Transverse colon (tissue), 4 donors: ENCODE data around the gene UVRAG. TPM values are rescaled to one million over a fixed set of nuclear protein-coding genes. Genes with fewer than 3 reads are reported as not detected.
A peak's percentile ranks its signal among the peaks of the same experiment; 100 is the strongest.

ENCODE experiments used
- DNase-seq: peaks from one replicate; pipeline ENCODE4 v3.0.0-alpha.2; 2019
- H3K27ac ChIP-seq, 4 donors: fragments of 200-600 bp; sonication (generic); 2 replicates each; pipeline ENCODE4 v1.5.1; 2016 to 2018; ENCODE audit warnings: inconsistent platforms in 4 of 4
- H3K27me3 ChIP-seq: fragments of 200-600 bp; sonication (generic); 2 replicates; pipeline ENCODE4 v1.5.1; 2017; ENCODE audit warnings: inconsistent platforms
- H3K36me3 ChIP-seq, 4 donors: fragments of 200-600 bp; sonication (generic); 2 replicates each; pipeline ENCODE4 v1.5.1; 2017 to 2019; ENCODE audit warnings: inconsistent platforms in 4 of 4
- H3K4me1 ChIP-seq, 4 donors: fragments of 200-600 bp; sonication (generic); 2 replicates each; pipeline ENCODE4 v1.5.1; 2017 to 2020; ENCODE audit warnings: inconsistent platforms in 4 of 4
- H3K4me3 ChIP-seq, 4 donors: fragments of 200-600 bp; sonication (generic); 1 replicate in 1 of 4; 2 replicates in 3 of 4; pipeline versions ENCODE4 v1.5.1 to v1.6.1; 2017 to 2019; ENCODE audit warnings: inconsistent platforms in 4 of 4
- H3K9me3 ChIP-seq, 2 donors: fragments of 200-600 bp; sonication (generic); 2 replicates each; pipeline ENCODE4 v1.5.1; 2017 to 2019; ENCODE audit warnings: inconsistent platforms in 2 of 2
- EP300 ChIP-seq: sonication (generic); formaldehyde crosslinking; IDR thresholded peaks from one replicate; pipeline ENCODE4 v1.6.1; 2017; ENCODE audit warnings: antibody characterized with exemption, low read depth
- POLR2A ChIP-seq: fragments of 450-650 bp; IDR thresholded peaks from one replicate; pipeline ENCODE4 v1.6.1; 2016; ENCODE audit warnings: antibody characterized with exemption, mild to moderate bottlenecking, moderate library complexity
- POLR2AphosphoS5 ChIP-seq, 3 donors: sonication (generic); formaldehyde crosslinking; IDR thresholded peaks; one replicate each; pipeline ENCODE4 v1.6.1; 2016; ENCODE audit warnings: antibody characterized with exemption in 3 of 3
- WGBS, 2 donors: methylation state at CpG; one replicate each; pipeline ENCODE4 v1.1.5; 2018; ENCODE audit warnings: low coverage in 1 of 2; 5-methylcytosine and 5-hydroxymethylcytosine counted together
- in situ Hi-C, 4 donors: fragments of 200-750 bp; cut with MboI; loops; one replicate each; pipeline versions ENCODE4 v1.15.0 to v1.15.1; 2017; ENCODE audit warnings: low sequenced_read_pairs in 3 of 4, low pct_ligation_motif_present in 1 of 4, low pct_unique_long_range_greater_than_20kb in 1 of 4
- intact Hi-C: fragments of 100-400 bp; cut with DNase I; formaldehyde crosslinking; loops from one replicate; pipeline ENCODE4 v1.15.1; 2023; ENCODE audit warnings: low total_unique reads
- total RNA-seq, 4 donors: library from RNA; depleted of rRNA; stranded (reverse); fragments of >200 nt; gene quantifications; one replicate each; pipeline ENCODE4 v1.1.0, GENCODE V29; 2016
- TF ChIP-seq, protein P1 (sequence below), 5 experiments: fragments of 200-600 bp in 3 of 5; fragments of 450-650 bp in 2 of 5; sonication (generic) in 3 of 5; IDR thresholded peaks; 1 replicate in 2 of 5; 2 replicates in 3 of 5; pipeline ENCODE4 v1.5.1; 2016 to 2017; ENCODE audit warnings: antibody characterized with exemption in 5 of 5, inconsistent platforms in 3 of 5, mild to moderate bottlenecking in 2 of 5, moderate library complexity in 1 of 5

The UVRAG gene
- total RNA-seq, 4 donors from 2014 or later = 12.7 to 34.6 (median 19.3) TPM

- no peaks in the 10 kb centered on the region for H3K27me3 ChIP-seq
- intact Hi-C loops (no loop called here), in situ Hi-C loops (no loop called here)
- WGBS, 2 donors = 68 to 72% methylated on average over 5 to 8 of the region's 8 CpGs
- no peak for TF ChIP-seq POLR2A
- no peak for TF ChIP-seq POLR2AphosphoS5 (IDR thresholded peaks at IDR 0.05)
- TF ChIP-seq, protein P1, sequence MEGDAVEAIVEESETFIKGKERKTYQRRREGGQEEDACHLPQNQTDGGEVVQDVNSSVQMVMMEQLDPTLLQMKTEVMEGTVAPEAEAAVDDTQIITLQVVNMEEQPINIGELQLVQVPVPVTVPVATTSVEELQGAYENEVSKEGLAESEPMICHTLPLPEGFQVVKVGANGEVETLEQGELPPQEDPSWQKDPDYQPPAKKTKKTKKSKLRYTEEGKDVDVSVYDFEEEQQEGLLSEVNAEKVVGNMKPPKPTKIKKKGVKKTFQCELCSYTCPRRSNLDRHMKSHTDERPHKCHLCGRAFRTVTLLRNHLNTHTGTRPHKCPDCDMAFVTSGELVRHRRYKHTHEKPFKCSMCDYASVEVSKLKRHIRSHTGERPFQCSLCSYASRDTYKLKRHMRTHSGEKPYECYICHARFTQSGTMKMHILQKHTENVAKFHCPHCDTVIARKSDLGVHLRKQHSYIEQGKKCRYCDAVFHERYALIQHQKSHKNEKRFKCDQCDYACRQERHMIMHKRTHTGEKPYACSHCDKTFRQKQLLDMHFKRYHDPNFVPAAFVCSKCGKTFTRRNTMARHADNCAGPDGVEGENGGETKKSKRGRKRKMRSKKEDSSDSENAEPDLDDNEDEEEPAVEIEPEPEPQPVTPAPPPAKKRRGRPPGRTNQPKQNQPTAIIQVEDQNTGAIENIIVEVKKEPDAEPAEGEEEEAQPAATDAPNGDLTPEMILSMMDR (IDR thresholded peaks at IDR 0.05) = no peak
- no peak for TF ChIP-seq EP300
- H3K9me3 ChIP-seq = no peaks in the 10 kb centered on the region
- H3K27ac ChIP-seq = peak overlapping the region; percentile 56 to 75 (median 64)
- H3K4me1 ChIP-seq = peaks cover 17 to 67% (median 37%) of the 10 kb centered on the region in 4 donors
- no peak for DNase-seq
- H3K4me3 ChIP-seq = no peak overlapping the region
- H3K36me3 ChIP-seq = no peaks in the 10 kb centered on the region
Measured at GRCh38 chr11:75946531-75947530, 131.8 kb downstream of the UVRAG start.

GRCh38 chr11:75949023-75949672 lies 134.1 kb downstream of the UVRAG start:
- in situ Hi-C loops (no loop called here), intact Hi-C loops (no loop called here)
- TF ChIP-seq POLR2A = no peak
- TF ChIP-seq, protein P1 (IDR thresholded peaks at IDR 0.05) = no peak
- Histone ChIP-seq H3K4me1 (peaks cover 17 to 73% (median 34%) of the 10 kb centered on the region in 4 donors), H3K36me3 (no peaks in the 10 kb centered on the region), H3K4me3 (no peak overlapping the region), H3K9me3 (no peaks in the 10 kb centered on the region), H3K27me3 (no peaks in the 10 kb centered on the region), H3K27ac (peak overlapping the region in 3 of 4 donors; percentile 1 to 48 (median 10))
- DNase-seq = no peak
- WGBS, 2 donors = 66 to 70% methylated on average over 4 to 6 of the region's 6 CpGs

DNA sequence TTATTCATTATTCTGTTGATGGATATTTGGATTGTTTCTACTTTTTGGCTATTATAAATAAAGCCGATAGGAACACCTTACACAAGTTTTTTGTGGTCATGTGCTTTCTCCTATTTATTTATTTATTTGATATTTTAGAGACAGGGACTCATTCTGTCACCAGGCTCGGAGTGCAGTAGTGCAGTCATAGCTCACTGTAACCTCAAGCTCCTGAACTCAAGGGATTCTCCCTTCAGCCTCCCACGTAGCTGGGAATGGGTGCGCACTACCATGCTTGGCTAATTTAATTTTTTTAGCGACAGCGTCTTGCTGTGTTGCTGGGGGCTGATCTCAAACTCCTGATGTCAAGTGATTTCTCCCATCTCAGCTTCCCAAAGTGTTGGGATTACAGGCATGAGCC lies 135.1 kb downstream of the UVRAG start:
- no peaks in the 10 kb centered on the region for H3K27me3 ChIP-seq
- in situ Hi-C loops = no loop called here
- intact Hi-C loops = no loop called here
- TF ChIP-seq POLR2AphosphoS5 (IDR thresholded peaks at IDR 0.05) (no peak), POLR2A (no peak), EP300 (no peak)
- TF ChIP-seq, protein P1 (IDR thresholded peaks at IDR 0.05) = no peak
- no peaks in the 10 kb centered on the region for H3K9me3 ChIP-seq
- DNase-seq = no peak
- no peaks in the 10 kb centered on the region for H3K36me3 ChIP-seq
- WGBS, 2 donors = 93 to 100% methylated on average over 4 to 6 of the region's 6 CpGs
- no peak overlapping the region for H3K4me3 ChIP-seq
- peaks cover 17 to 75% (median 37%) of the 10 kb centered on the region in 4 donors for H3K4me1 ChIP-seq
- H3K27ac ChIP-seq = no peak overlapping the region

GRCh38 chr11:75954039-75954438 lies 139.0 kb downstream of the UVRAG start:
- no peak overlapping the region for H3K27ac ChIP-seq
- intact Hi-C loops (no loop called here), in situ Hi-C loops (no loop called here)
- no peaks in the 10 kb centered on the region for H3K27me3 ChIP-seq
- 77 to 90% methylated on average over 2 of the region's 2 CpGs for WGBS, 2 donors
- TF ChIP-seq EP300 (no peak), POLR2A (no peak), POLR2AphosphoS5 (IDR thresholded peaks at IDR 0.05) (no peak)
- TF ChIP-seq, protein P1 (IDR thresholded peaks at IDR 0.05) = no peak
- no peak overlapping the region for H3K4me3 ChIP-seq
- no peak for DNase-seq
- no peaks in the 10 kb centered on the region for H3K36me3 ChIP-seq
- H3K4me1 ChIP-seq = peaks cover 0 to 41% (median 14%) of the 10 kb centered on the region in 4 donors
- no peaks in the 10 kb centered on the region for H3K9me3 ChIP-seq
